ENCODE results near the gene PPT1.

The PPT1 gene

DNA sequence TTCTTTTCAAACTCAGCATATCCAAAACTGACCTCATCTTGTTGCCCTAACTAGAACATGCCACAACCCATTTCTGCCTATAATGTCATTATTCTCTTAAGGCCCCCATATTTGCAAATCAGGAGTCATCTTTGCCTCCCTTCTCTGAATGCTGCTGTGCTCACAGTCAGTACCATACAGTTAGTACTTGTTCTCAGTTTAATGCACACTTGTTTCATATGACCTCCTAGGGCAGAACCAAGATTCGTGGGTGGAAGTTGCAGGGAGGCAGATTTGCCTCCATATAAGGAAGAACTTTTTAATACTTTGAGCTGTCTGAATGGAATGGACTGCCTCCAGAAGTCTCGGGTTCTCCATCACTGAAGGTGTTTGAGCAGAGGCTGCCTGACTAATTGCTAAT, 47.3 kb downstream of the PPT1 start:
- ChIA-PET POLR2A (interaction anchor here (1.4 kb wide), 1 partner anchor 10 kb away, joined by 9 read pairs; the partner anchor contains the start of gene CAP1), CTCF (no interaction called here)
- TF ChIP-seq ZNF384 (IDR thresholded peaks at IDR 0.05) = no peak
- no peak for TF ChIP-seq LEF1 (IDR thresholded peaks at IDR 0.05; ENCODE audit: borderline replicate concordance)
- DNase-seq (ENCODE audit: extremely low spot score) = no peak

DNA sequence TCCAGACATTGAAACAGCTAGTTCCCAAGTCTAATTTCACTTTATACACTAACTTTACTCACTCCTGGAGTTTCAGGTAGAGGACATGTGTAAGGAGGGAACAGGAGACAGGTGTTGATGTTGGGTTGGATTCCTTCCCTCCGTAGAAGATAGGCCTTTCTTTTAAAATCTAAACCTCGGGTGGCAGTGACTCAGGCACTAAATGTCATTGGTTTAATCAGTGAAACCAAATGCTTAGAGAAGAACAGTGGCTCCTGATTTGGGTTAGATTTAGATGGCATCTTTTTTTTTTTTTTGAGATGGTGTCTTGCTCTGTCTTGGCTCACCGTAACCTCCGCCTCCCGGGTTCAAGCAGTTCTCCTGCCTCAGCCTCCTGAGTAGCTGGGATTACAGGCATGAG, 49.3 kb downstream of the PPT1 start:
- no peak for TF ChIP-seq TARDBP (IDR thresholded peaks at IDR 0.05)
- ChIA-PET POLR2A (no interaction called here), CTCF (interaction anchor here (1.0 kb wide), 1 partner anchor 268 kb away, joined by 3 read pairs; no protein-coding TSS in a partner anchor)
- DNase-seq (ENCODE audit: extremely low spot score) = no peak

DNA sequence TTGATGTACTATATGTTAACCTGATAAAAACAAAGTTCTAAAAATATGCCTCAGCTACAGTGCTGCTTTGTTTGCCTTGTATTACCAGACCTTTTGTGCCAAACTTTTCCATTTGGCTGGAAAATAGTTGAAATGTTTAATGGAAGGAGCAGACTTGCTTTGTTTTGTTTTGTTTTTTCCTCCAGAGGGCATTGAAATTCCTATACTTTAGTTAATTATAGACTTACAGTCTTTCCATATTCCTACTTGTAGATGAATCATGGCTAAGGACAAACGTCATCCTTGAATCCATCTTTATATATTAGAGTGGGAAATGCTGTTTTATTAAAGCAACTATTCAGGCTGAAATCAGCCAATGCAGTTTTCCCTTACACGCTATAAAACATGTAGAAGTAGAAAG, 49.8 kb downstream of the PPT1 start:
- DNase-seq (ENCODE audit: extremely low spot score) = no peak
- ChIA-PET POLR2A (no interaction called here), CTCF (no interaction called here)
- no peak for TF ChIP-seq TARDBP (IDR thresholded peaks at IDR 0.05)
- no peak for TF ChIP-seq L3MBTL2 (conservative IDR thresholded peaks at IDR 0.05)
- TF ChIP-seq FOXA1 (IDR thresholded peaks at IDR 0.05) = no peak
- no peak for TF ChIP-seq SUZ12 (IDR thresholded peaks at IDR 0.05)
- TF ChIP-seq, protein P1, sequence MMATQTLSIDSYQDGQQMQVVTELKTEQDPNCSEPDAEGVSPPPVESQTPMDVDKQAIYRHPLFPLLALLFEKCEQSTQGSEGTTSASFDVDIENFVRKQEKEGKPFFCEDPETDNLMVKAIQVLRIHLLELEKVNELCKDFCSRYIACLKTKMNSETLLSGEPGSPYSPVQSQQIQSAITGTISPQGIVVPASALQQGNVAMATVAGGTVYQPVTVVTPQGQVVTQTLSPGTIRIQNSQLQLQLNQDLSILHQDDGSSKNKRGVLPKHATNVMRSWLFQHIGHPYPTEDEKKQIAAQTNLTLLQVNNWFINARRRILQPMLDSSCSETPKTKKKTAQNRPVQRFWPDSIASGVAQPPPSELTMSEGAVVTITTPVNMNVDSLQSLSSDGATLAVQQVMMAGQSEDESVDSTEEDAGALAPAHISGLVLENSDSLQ (IDR thresholded peaks at IDR 0.05) = no peak
- TF ChIP-seq BHLHE40 (IDR thresholded peaks at IDR 0.05; ENCODE audit: borderline replicate concordance) = no peak
- TF ChIP-seq HDGF (IDR thresholded peaks at IDR 0.05; ENCODE audit: borderline replicate concordance) = no peak
- TF ChIP-seq FOXM1 (IDR thresholded peaks at IDR 0.05; ENCODE audit: borderline replicate concordance) = no peak
- TF ChIP-seq FOXK2 (IDR thresholded peaks at IDR 0.05) = no peak
- TF ChIP-seq CTBP1 (IDR thresholded peaks at IDR 0.05; ENCODE audit: borderline replicate concordance) = no peak
- no peak for TF ChIP-seq ARNT (IDR thresholded peaks at IDR 0.05)
- no peak for TF ChIP-seq LEF1 (IDR thresholded peaks at IDR 0.05; ENCODE audit: borderline replicate concordance)
- no peak for TF ChIP-seq ZNF384 (IDR thresholded peaks at IDR 0.05)
- no peak for TF ChIP-seq SP1 (IDR thresholded peaks at IDR 0.05)
- TF ChIP-seq ELF4 (IDR thresholded peaks at IDR 0.05) = no peak

DNA sequence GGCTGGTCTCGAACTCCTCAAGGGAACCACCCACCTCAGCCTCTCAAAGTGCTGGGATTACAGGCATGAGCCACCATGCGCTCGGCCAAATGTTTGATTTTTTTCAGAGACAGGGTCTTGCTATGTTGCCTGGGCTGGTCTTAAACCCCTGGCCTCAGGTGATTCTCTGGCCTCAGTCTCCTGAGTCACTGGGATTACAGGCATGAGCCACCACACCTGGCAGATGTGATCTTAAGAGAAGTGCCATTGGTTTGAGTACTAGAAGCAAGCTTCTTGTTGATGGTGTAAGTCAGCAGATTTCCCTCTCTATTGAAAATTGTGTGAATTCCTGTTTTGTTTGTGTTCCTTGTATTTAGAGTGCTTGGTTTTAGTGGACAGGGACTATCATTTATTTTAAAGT, 51.3 kb downstream of the PPT1 start:
- CTCF ChIA-PET = interaction anchor here (0.6 kb wide), 1 partner anchor 11 kb away, joined by 3 read pairs; no protein-coding TSS in a partner anchor
- POLR2A ChIA-PET = no interaction called here
- DNase-seq (ENCODE audit: extremely low spot score) = no peak
- TF ChIP-seq L3MBTL2 (conservative IDR thresholded peaks at IDR 0.05) (no peak), NFRKB (IDR thresholded peaks at IDR 0.05) (no peak), ELF4 (IDR thresholded peaks at IDR 0.05) (no peak)

DNA sequence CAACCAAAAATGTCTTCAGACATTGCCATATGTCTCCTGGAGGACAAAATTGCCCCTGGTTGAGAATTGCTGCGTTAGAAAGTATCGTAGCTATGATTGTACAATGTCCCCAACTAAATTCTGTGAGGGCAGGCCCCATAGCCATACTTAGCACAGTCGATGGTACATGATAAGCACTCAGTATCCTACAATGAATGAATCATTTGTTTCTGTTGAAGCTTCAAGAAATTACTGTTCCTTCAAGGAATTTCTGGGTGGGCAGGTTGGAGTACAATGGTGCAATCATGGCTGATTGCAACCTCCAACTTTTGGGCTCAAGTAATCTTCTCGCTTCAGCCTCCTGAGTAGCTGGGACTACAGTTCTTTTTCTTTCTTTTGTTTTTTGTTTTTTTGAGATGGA, 51.9 kb downstream of the PPT1 start:
- TF ChIP-seq, protein P1 (IDR thresholded peaks at IDR 0.05) = no peak
- TF ChIP-seq SUZ12 (IDR thresholded peaks at IDR 0.05) (no peak), FOXA1 (IDR thresholded peaks at IDR 0.05) (no peak), SP1 (IDR thresholded peaks at IDR 0.05) (no peak), HDGF (IDR thresholded peaks at IDR 0.05; ENCODE audit: borderline replicate concordance) (no peak), L3MBTL2 (conservative IDR thresholded peaks at IDR 0.05) (no peak), FOXK2 (IDR thresholded peaks at IDR 0.05) (no peak), BHLHE40 (IDR thresholded peaks at IDR 0.05; ENCODE audit: borderline replicate concordance) (no peak), FOXM1 (IDR thresholded peaks at IDR 0.05; ENCODE audit: borderline replicate concordance) (no peak), CTBP1 (IDR thresholded peaks at IDR 0.05; ENCODE audit: borderline replicate concordance) (no peak), NFRKB (IDR thresholded peaks at IDR 0.05) (no peak), ZNF384 (IDR thresholded peaks at IDR 0.05) (no peak), LEF1 (IDR thresholded peaks at IDR 0.05; ENCODE audit: borderline replicate concordance) (no peak), ELF4 (IDR thresholded peaks at IDR 0.05) (no peak), ARNT (IDR thresholded peaks at IDR 0.05) (no peak)
- ChIA-PET CTCF (no interaction called here), POLR2A (no interaction called here)
- no peak for DNase-seq (ENCODE audit: extremely low spot score)

DNA sequence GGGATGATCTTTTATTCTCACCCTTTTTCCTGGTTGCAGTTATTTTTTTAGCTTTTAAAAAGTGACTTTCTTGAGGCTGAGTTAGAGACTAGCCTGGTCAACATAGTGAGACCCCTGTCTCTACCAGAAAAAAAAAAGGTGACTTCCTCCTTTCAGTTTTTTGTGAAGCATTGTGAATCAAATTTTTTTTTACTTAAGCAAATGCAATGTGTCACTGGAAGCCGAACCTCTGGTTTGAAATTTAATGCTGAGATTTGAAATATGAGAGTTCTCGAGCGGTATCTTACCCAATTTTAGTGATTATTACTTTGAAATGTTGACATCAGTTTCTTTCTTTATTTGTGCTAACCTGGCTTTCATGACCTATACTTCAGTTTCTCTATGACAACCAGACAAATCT, 52.9 kb downstream of the PPT1 start:
- ChIA-PET CTCF (no interaction called here), POLR2A (no interaction called here)
- TF ChIP-seq SP1 (IDR thresholded peaks at IDR 0.05) = no peak
- TF ChIP-seq BHLHE40 (IDR thresholded peaks at IDR 0.05; ENCODE audit: borderline replicate concordance) = no peak
- TF ChIP-seq, protein P1 (IDR thresholded peaks at IDR 0.05) = no peak
- TF ChIP-seq FOXK2 (IDR thresholded peaks at IDR 0.05) = no peak
- TF ChIP-seq FOXA1 (IDR thresholded peaks at IDR 0.05) = no peak
- no peak for TF ChIP-seq L3MBTL2 (conservative IDR thresholded peaks at IDR 0.05)
- TF ChIP-seq HDGF (IDR thresholded peaks at IDR 0.05; ENCODE audit: borderline replicate concordance) = no peak
- no peak for TF ChIP-seq NFRKB (IDR thresholded peaks at IDR 0.05)
- no peak for TF ChIP-seq ARNT (IDR thresholded peaks at IDR 0.05)
- TF ChIP-seq ZNF384 (IDR thresholded peaks at IDR 0.05) = no peak
- no peak for TF ChIP-seq TARDBP (IDR thresholded peaks at IDR 0.05)
- TF ChIP-seq CTBP1 (IDR thresholded peaks at IDR 0.05; ENCODE audit: borderline replicate concordance) = no peak
- no peak for TF ChIP-seq FOXM1 (IDR thresholded peaks at IDR 0.05; ENCODE audit: borderline replicate concordance)
- TF ChIP-seq LEF1 (IDR thresholded peaks at IDR 0.05; ENCODE audit: borderline replicate concordance) = no peak
- no peak for TF ChIP-seq SUZ12 (IDR thresholded peaks at IDR 0.05)
- TF ChIP-seq ELF4 (IDR thresholded peaks at IDR 0.05) = no peak
- DNase-seq (ENCODE audit: extremely low spot score) = no peak

DNA sequence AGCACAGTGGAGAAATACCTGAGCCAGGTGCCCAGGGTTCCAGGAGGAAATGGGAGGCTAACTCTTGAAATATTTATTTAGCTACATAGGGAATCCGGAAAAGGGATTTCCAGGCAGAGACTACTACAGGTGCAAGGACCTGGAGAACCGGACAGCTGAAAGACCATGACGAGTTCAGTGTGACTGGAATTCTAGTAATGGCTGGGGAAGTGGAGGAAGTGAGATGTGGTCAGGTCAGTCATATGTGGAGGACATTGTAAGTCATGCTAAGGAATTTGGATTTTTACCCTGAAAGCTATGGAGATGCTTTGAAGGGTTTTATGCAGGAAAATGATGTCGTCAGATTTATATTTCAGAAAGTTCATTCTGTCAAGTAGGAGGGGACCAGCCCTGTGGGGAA, 54.7 kb downstream of the PPT1 start:
- TF ChIP-seq BHLHE40 (IDR thresholded peaks at IDR 0.05; ENCODE audit: borderline replicate concordance) (no peak), TARDBP (IDR thresholded peaks at IDR 0.05) (no peak), ELF4 (IDR thresholded peaks at IDR 0.05) (no peak), NFRKB (IDR thresholded peaks at IDR 0.05) (no peak), CTBP1 (IDR thresholded peaks at IDR 0.05; ENCODE audit: borderline replicate concordance) (no peak), ARNT (IDR thresholded peaks at IDR 0.05) (no peak), FOXK2 (IDR thresholded peaks at IDR 0.05) (no peak), LEF1 (IDR thresholded peaks at IDR 0.05; ENCODE audit: borderline replicate concordance) (no peak), FOXM1 (IDR thresholded peaks at IDR 0.05; ENCODE audit: borderline replicate concordance) (no peak), ZNF384 (IDR thresholded peaks at IDR 0.05) (no peak)
- POLR2A ChIA-PET = no interaction called here
- no peak for DNase-seq (ENCODE audit: extremely low spot score)
- CTCF ChIA-PET = no interaction called here

Data from HEK293T (cell line).